H1 (cell line): Measurements from ENCODE around the gene SLC6A8. TPM values are rescaled to one million over a fixed set of nuclear protein-coding genes. Genes with fewer than 3 reads are reported as not detected.

ENCODE experiments used
- CTCF ChIA-PET: fragments of 300-600 bp; sonication (Branson Sonifier 250); formaldehyde crosslinking; loops from one replicate; lab custom pipeline; 2021; ENCODE audit not compliant: partially characterized antibody; lab: Charles Lee
- POLR2A ChIA-PET: fragments of 300-600 bp; sonication (Branson Sonifier 250); formaldehyde crosslinking; loops from one replicate; lab custom pipeline; 2021; ENCODE audit warnings: inconsistent platforms; ENCODE audit not compliant: partially characterized antibody; lab: Charles Lee
- DNase-seq, 2 experiments: peaks; one replicate each; pipeline versions ENCODE4 v3.0.0 to v3.0.0-alpha.2; 2010 to 2022; ENCODE audit warnings: low spot score in 2 of 2, low read depth in 1 of 2, mixed read lengths in 1 of 2
- FAIRE-seq: peaks from 2 replicates; lab custom pipeline; 2011; peaks lifted over from hg19 to GRCh38; lab: Jason Lieb, UNC
- H2AFZ ChIP-seq: 2 replicates; pipeline ENCODE4 v1.8.1; 2012; ENCODE audit warnings: low read length, inconsistent platforms
- H2AK5ac ChIP-seq: 2 replicates; pipeline ENCODE4 v1.6.1; 2013; ENCODE audit warnings: low read depth, low read length
- H2BK120ac ChIP-seq: replicated peaks from 2 replicates; pipeline ENCODE3; 2013; ENCODE audit warnings: low read depth, low read length, inconsistent platforms
- H2BK12ac ChIP-seq: 2 replicates; pipeline ENCODE4 v1.6.1; 2013; ENCODE audit warnings: low read depth, low read length
- H2BK15ac ChIP-seq: 2 replicates; pipeline ENCODE4 v1.6.1; 2013; ENCODE audit warnings: low read length
- H2BK20ac ChIP-seq: 2 replicates; pipeline ENCODE4 v1.6.1; 2013; ENCODE audit warnings: low read length
- H2BK5ac ChIP-seq: 2 replicates; pipeline ENCODE4 v1.6.1; 2013; ENCODE audit warnings: low read depth, low read length
- H3K14ac ChIP-seq: 2 replicates; pipeline ENCODE4 v1.6.1; 2013; ENCODE audit warnings: inconsistent platforms; ENCODE audit not compliant: insufficient read length
- H3K18ac ChIP-seq: 2 replicates; pipeline ENCODE4 v1.6.1; 2013; ENCODE audit warnings: low read length; ENCODE audit errors: extremely low read depth
- H3K23ac ChIP-seq: 2 replicates; pipeline ENCODE4 v1.6.1; 2013; ENCODE audit warnings: inconsistent platforms; ENCODE audit not compliant: insufficient read length
- H3K23me2 ChIP-seq: 2 replicates; pipeline ENCODE4 v1.6.1; 2013; ENCODE audit warnings: low read depth, low read length
- H3K27ac ChIP-seq: 2 replicates; pipeline ENCODE4 v1.6.1; 2011; ENCODE audit warnings: low read depth, low read length, inconsistent platforms
- H3K27me3 ChIP-seq, 4 experiments: replicated peaks in 1 of 4; 1 replicate in 1 of 4; 2 replicates in 3 of 4; pipeline versions ENCODE4 v1.6.1 to v1.8.1; 2011 to 2013; ENCODE audit warnings: low read length in 3 of 4, mild to moderate bottlenecking in 3 of 4, inconsistent platforms in 2 of 4, mixed read lengths in 2 of 4, moderate library complexity in 1 of 4; ENCODE audit not compliant: control insufficient read depth in 3 of 4, insufficient read depth in 3 of 4; ENCODE audit errors: extremely low read depth in 1 of 4
- H3K36me3 ChIP-seq, 4 experiments: 2 replicates each; pipeline versions ENCODE4 v1.6.1 to v1.8.1; 2011 to 2013; ENCODE audit warnings: mild to moderate bottlenecking in 4 of 4, low read length in 3 of 4, moderate library complexity in 2 of 4, control low read depth in 1 of 4, inconsistent platforms in 1 of 4; ENCODE audit not compliant: insufficient read depth in 4 of 4, control insufficient read depth in 2 of 4
- H3K4ac ChIP-seq: replicated peaks from 2 replicates; pipeline ENCODE3; 2013; ENCODE audit warnings: low read length, low read depth, mixed read lengths, inconsistent platforms; ENCODE audit not compliant: insufficient read length
- H3K4me1 ChIP-seq, 4 experiments: replicated peaks in 1 of 4; 1 replicate in 1 of 4; 2 replicates in 3 of 4; pipeline versions ENCODE4 v1.6.1 to v1.8.1; 2011 to 2013; ENCODE audit warnings: low read length in 3 of 4, inconsistent platforms in 2 of 4, mixed read lengths in 1 of 4; ENCODE audit not compliant: insufficient read depth in 4 of 4, control insufficient read depth in 3 of 4
- H3K4me2 ChIP-seq, 2 experiments: 2 replicates each; pipeline versions ENCODE4 v1.6.1 to v1.8.1; 2011 to 2013; ENCODE audit warnings: low read depth in 2 of 2, low read length in 2 of 2, control low read depth in 1 of 2, inconsistent platforms in 1 of 2, mild to moderate bottlenecking in 1 of 2; ENCODE audit not compliant: insufficient read depth in 1 of 2
- H3K4me3 ChIP-seq, 4 experiments: fragments of 200-600, 300-600 bp in 1 of 4; sonication (generic), shearing (Covaris generic), sonication (Bioruptor Twin) in 1 of 4; 2 replicates each; pipeline versions ENCODE4 v1.5.1 to v1.8.1; 2011 to 2016; ENCODE audit warnings: low read length in 4 of 4, low read depth in 3 of 4, control low read depth in 2 of 4, inconsistent platforms in 2 of 4, mild to moderate bottlenecking in 2 of 4, mixed read lengths in 1 of 4, moderate library complexity in 1 of 4; ENCODE audit not compliant: insufficient read depth in 2 of 4; ENCODE audit errors: extremely low read depth in 1 of 4
- H3K56ac ChIP-seq: replicated peaks from 2 replicates; pipeline ENCODE3; 2013; ENCODE audit warnings: low read depth, mild to moderate bottlenecking, mixed read lengths, low read length, inconsistent platforms; ENCODE audit not compliant: insufficient read length
- H3K79me1 ChIP-seq: 2 replicates; pipeline ENCODE4 v1.6.1; 2013; ENCODE audit warnings: low read depth, low read length, control low read depth
- H3K79me2 ChIP-seq, 2 experiments: 2 replicates each; pipeline versions ENCODE4 v1.6.1 to v1.8.1; 2012 to 2013; ENCODE audit warnings: low read length in 2 of 2, mild to moderate bottlenecking in 2 of 2, inconsistent platforms in 1 of 2; ENCODE audit not compliant: insufficient read depth in 2 of 2, control insufficient read depth in 1 of 2
- H3K9ac ChIP-seq, 4 experiments: replicated peaks in 1 of 4; 1 replicate in 1 of 4; 2 replicates in 3 of 4; pipeline versions ENCODE4 v1.6.1 to v1.8.1; 2011 to 2013; ENCODE audit warnings: low read depth in 3 of 4, low read length in 3 of 4, control low read depth in 2 of 4, mild to moderate bottlenecking in 2 of 4, moderate library complexity in 2 of 4, inconsistent platforms in 1 of 4; ENCODE audit errors: extremely low read depth in 1 of 4
- H3K9me3 ChIP-seq, 2 experiments: 2 replicates each; pipeline versions ENCODE4 v1.6.1 to v1.8.1; 2012 to 2013; ENCODE audit warnings: mild to moderate bottlenecking in 2 of 2, moderate library complexity in 2 of 2, control low read depth in 1 of 2, inconsistent platforms in 1 of 2, low read depth in 1 of 2, low read length in 1 of 2, mixed read lengths in 1 of 2; ENCODE audit not compliant: insufficient read depth in 2 of 2
- H4K20me1 ChIP-seq, 2 experiments: replicated peaks in 1 of 2; 2 replicates each; pipeline versions ENCODE3 to v1.8.1; 2011 to 2013; ENCODE audit warnings: inconsistent platforms in 2 of 2, low read length in 2 of 2, mild to moderate bottlenecking in 1 of 2; ENCODE audit not compliant: insufficient read depth in 2 of 2, control insufficient read depth in 1 of 2
- H4K5ac ChIP-seq: 2 replicates; pipeline ENCODE4 v1.6.1; 2013; ENCODE audit warnings: low read length, low read depth, mixed read lengths, inconsistent platforms; ENCODE audit not compliant: insufficient read length
- H4K8ac ChIP-seq: 2 replicates; pipeline ENCODE4 v1.8.0; 2013; ENCODE audit warnings: mild to moderate bottlenecking, moderate library complexity, low read length, inconsistent platforms; ENCODE audit not compliant: insufficient read depth; ENCODE audit errors: extremely low read depth
- H4K91ac ChIP-seq: replicated peaks from 2 replicates; pipeline ENCODE3; 2013; ENCODE audit warnings: low read length, mixed read lengths, inconsistent platforms; ENCODE audit not compliant: insufficient read length
- KDM1A ChIP-seq: fragments of 200-600, 300-600 bp; sonication (generic); IDR thresholded peaks from 2 replicates; pipeline ENCODE4 v1.7.1; 2016; ENCODE audit warnings: mild to moderate bottlenecking, low read length, borderline replicate concordance
- TBP ChIP-seq: IDR thresholded peaks from 2 replicates; pipeline ENCODE4 v1.6.1; 2011; ENCODE audit warnings: low read depth, low read length, improper control_type of control experiment
- WGBS, 2 experiments: shearing (Covaris generic) in 1 of 2; methylation state at CpG; one replicate each; pipeline versions ENCODE4 v1.1.6 to v1.1.7; 2013 to 2015; ENCODE audit warnings: low lambda C conversion rate in 2 of 2, mixed read lengths in 2 of 2, inconsistent platforms in 1 of 2, low coverage in 1 of 2, missing lambda C conversion rate in 1 of 2; ENCODE audit not compliant: insufficient replicate concordance in 2 of 2, insufficient coverage in 1 of 2, insufficient read length in 1 of 2; ENCODE audit errors: extremely low coverage in 1 of 2, missing lambda C conversion rate in 1 of 2; 5-methylcytosine and 5-hydroxymethylcytosine counted together
- polyA plus RNA-seq, 7 experiments: library from polyadenylated mRNA; depleted of rRNA in 3 of 7; stranded (reverse) in 5 of 7; unstranded in 2 of 7; fragments of >200 nt in 5 of 7; fragments of 200-250 nt in 2 of 7; gene quantifications; 1 replicate in 5 of 7; 2 replicates in 1 of 7; 4 replicates in 1 of 7; pipeline versions ENCODE4 v1.2.1 to v1.2.3, GENCODE V29; 2011 to 2013; ENCODE audit warnings: missing spikeins in 2 of 7, mixed read lengths in 2 of 7
- total RNA-seq: library from RNA; stranded (reverse); fragmentation: NEBNext Ultra II Directional; extraction: Animal tissue kit (Norgen Biotek cat#: 25700); gene quantifications from 2 replicates; pipeline ENCODE4 v1.2.1, GENCODE V29; 2021

Gene SLC6A8
- total and polyA plus RNA-seq, 2 of the 8 experiments (the other 6 are each of a cell fraction or from before 2014, with no cell fraction given): 87.7 to 94.7 TPM

- H3K4me2 ChIP-seq: peak within 1 kb of the TSS; percentile 33 to 54; a peak in 3 of 4 replicates
Observed at GRCh38 chrX:153673428-153674218, 14.1 kb upstream of the SLC6A8 start, which contains the start of gene PNCK. PNCK (minus strand) TSS chrX:153673813; CDS start chrX:153673076, 737 bp downstream.

More at GRCh38 chrX:153673428-153674218, 14.1 kb upstream of the SLC6A8 start, which contains the start of gene PNCK:
- H2AFZ ChIP-seq: no peak within 1 kb of the TSS
- no peak within 1 kb of the TSS for H3K4ac ChIP-seq
- no peak within 1 kb of the TSS for H2BK12ac ChIP-seq
- no peak for FAIRE-seq
- no peak within 1 kb of the TSS for H4K5ac ChIP-seq
- no peak within 1 kb of the TSS for H2BK120ac ChIP-seq
- peak within 1 kb of the TSS; percentile 68; the same call in 1 of the 2 replicates for H4K8ac ChIP-seq
- no peak within 1 kb of the TSS for H2BK5ac ChIP-seq
- H3K56ac ChIP-seq: no peak within 1 kb of the TSS
- WGBS, 2 experiments: 29% methylated on average over 11 of the region's 98 CpGs; no CpG with 5 or more reads in 1 of the 2 experiments
- no peak for DNase-seq
- no peak within 1 kb of the TSS; the same call in 1 of the 2 replicates for H2BK20ac ChIP-seq
- H3K4me3 ChIP-seq: peak within 1 kb of the TSS in 3 of 4 experiments; percentile 14 to 45 (median 17); a peak in 5 of 8 replicates
- no peak within 1 kb of the TSS for H2AK5ac ChIP-seq
- peaks cover 0 to 2% (median under 1%) of the 10 kb centered on the region in 4 experiments; a peak in 2 of 7 replicates for H3K27me3 ChIP-seq
- H3K79me2 ChIP-seq: no peaks in the 10 kb centered on the region
- H3K9me3 ChIP-seq: no peaks in the 10 kb centered on the region
- no peak within 1 kb of the TSS for H3K27ac ChIP-seq
- ChIA-PET POLR2A (interaction anchor here (0.6 to 1.6 kb wide), 2 partner anchors 13 to 464 kb away, joined by 3 to 7 read pairs; partner anchors contain the start of gene SLC6A8), CTCF (interaction anchor here (0.8 to 2.1 kb wide), 4 partner anchors 10 to 108 kb away, joined by 3 to 10 read pairs (median 3); no protein-coding TSS in a partner anchor)
- peak within 1 kb of the TSS; percentile 74 for H4K91ac ChIP-seq
- H3K23ac ChIP-seq: no peak within 1 kb of the TSS
- no peak within 1 kb of the TSS for H3K14ac ChIP-seq
- no peaks in the 10 kb centered on the region; the same call in 1 of the 2 replicates for H3K23me2 ChIP-seq
- H3K36me3 ChIP-seq: no peaks in the 10 kb centered on the region
- H3K4me1 ChIP-seq: peaks cover 0 to 8% (median 2%) of the 10 kb centered on the region in 4 experiments; a peak in 4 of 7 replicates
- H3K18ac ChIP-seq: no peak within 1 kb of the TSS; the same call in 1 of the 2 replicates
- peak; percentile 82; the same call in 1 of the 2 replicates for TF ChIP-seq KDM1A
- TF ChIP-seq TBP: no peak
- H2BK15ac ChIP-seq: no peak within 1 kb of the TSS
- no peak within 1 kb of the TSS for H3K9ac ChIP-seq
- no peaks in the 10 kb centered on the region for H4K20me1 ChIP-seq
- no peaks in the 10 kb centered on the region for H3K79me1 ChIP-seq
